ENCODE data around the gene PARVG.

The PARVG gene

DNA sequence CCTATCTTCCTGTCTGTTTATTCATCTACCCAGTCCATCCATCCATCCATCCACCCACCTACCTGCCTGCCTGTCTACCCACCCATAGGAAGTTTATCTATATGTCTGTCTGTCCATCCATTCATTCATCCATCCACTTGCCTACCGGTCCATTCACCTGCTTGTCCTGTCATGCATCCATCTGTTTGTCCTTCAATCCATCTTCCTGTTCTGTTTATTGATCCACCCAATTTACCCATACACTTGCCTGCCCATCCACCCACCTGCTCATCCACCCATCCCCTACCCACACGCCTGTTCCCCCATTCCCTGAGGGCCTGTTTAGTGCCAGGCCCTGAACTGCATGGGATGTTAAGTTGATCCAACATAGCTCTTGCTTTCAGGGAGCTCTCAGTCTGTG is 18.4 kb downstream of the PARVG start:
- no peaks in the 10 kb centered on the region for H3K9me3 ChIP-seq (ENCODE audit: control extremely low read depth in 1 of 5, control insufficient read depth in 4 of 5, insufficient read depth in 2 of 5, low read depth in 1 of 5, low read length in 4 of 5)
- H3K36me3 ChIP-seq (ENCODE audit: control insufficient read depth in 4 of 4, insufficient read depth in 4 of 4, low read length in 3 of 4) = peaks cover 14 to 93% (median 67%) of the 10 kb centered on the region in 4 experiments
- H3K27me3 ChIP-seq (replicated peaks in 2 of 5; ENCODE audit: control insufficient read depth in 4 of 5, insufficient read depth in 5 of 5, low read length in 4 of 5) = no peaks in the 10 kb centered on the region
- ChIA-PET POLR2A (no interaction called here), CTCF (no interaction called here)
- 97% methylated on average over 2 of the region's 2 CpGs for WGBS (ENCODE audit: insufficient coverage)
- DNase-seq = no peak
- H3K27ac ChIP-seq (ENCODE audit: insufficient read depth in 1 of 2, low read depth in 1 of 2, low read length in 2 of 2, poor library complexity in 1 of 2, severe bottlenecking in 2 of 2) = no peak overlapping the region
- no peak overlapping the region for H3K4me3 ChIP-seq (ENCODE audit: control insufficient read depth in 1 of 7, extremely low read depth in 1 of 7, insufficient read depth in 4 of 7, low read depth in 2 of 7, low read length in 6 of 7)
- peaks cover 0 to 24% (median 20%) of the 10 kb centered on the region in 4 experiments for H3K4me1 ChIP-seq (ENCODE audit: control extremely low read depth in 1 of 4, control insufficient read depth in 4 of 4, insufficient read depth in 4 of 4, low read length in 3 of 4)

GRCh38 chr22:44199866-44200265 is 19.1 kb downstream of the PARVG start:
- H3K4me3 ChIP-seq (ENCODE audit: control insufficient read depth in 1 of 7, extremely low read depth in 1 of 7, insufficient read depth in 4 of 7, low read depth in 2 of 7, low read length in 6 of 7) = no peak overlapping the region
- POLR2A ChIA-PET = no interaction called here
- peaks cover 0 to 24% (median 20%) of the 10 kb centered on the region in 4 experiments for H3K4me1 ChIP-seq (ENCODE audit: control extremely low read depth in 1 of 4, control insufficient read depth in 4 of 4, insufficient read depth in 4 of 4, low read length in 3 of 4)
- no peaks in the 10 kb centered on the region for H3K9me3 ChIP-seq (ENCODE audit: control extremely low read depth in 1 of 5, control insufficient read depth in 4 of 5, insufficient read depth in 2 of 5, low read depth in 1 of 5, low read length in 4 of 5)
- H3K27me3 ChIP-seq (replicated peaks in 2 of 5; ENCODE audit: control insufficient read depth in 4 of 5, insufficient read depth in 5 of 5, low read length in 4 of 5) = no peaks in the 10 kb centered on the region
- H3K27ac ChIP-seq (ENCODE audit: insufficient read depth in 1 of 2, low read depth in 1 of 2, low read length in 2 of 2, poor library complexity in 1 of 2, severe bottlenecking in 2 of 2) = no peak overlapping the region
- peaks cover 14 to 93% (median 68%) of the 10 kb centered on the region in 4 experiments for H3K36me3 ChIP-seq (ENCODE audit: control insufficient read depth in 4 of 4, insufficient read depth in 4 of 4, low read length in 3 of 4)
- DNase-seq = no peak
- CTCF ChIA-PET = interaction anchor here (1.6 kb wide), 1 partner anchor 114 kb away, joined by 4 read pairs; no protein-coding TSS in a partner anchor
- 87% methylated on average over 5 of the region's 5 CpGs for WGBS (ENCODE audit: insufficient coverage)

GRCh38 chr22:44200451-44200850 is 19.7 kb downstream of the PARVG start:
- Histone ChIP-seq H3K36me3 (ENCODE audit: control insufficient read depth in 4 of 4, insufficient read depth in 4 of 4, low read length in 3 of 4) (peaks cover 14 to 93% (median 67%) of the 10 kb centered on the region in 4 experiments), H3K27me3 (replicated peaks in 2 of 5; ENCODE audit: control insufficient read depth in 4 of 5, insufficient read depth in 5 of 5, low read length in 4 of 5) (no peaks in the 10 kb centered on the region), H3K4me3 (ENCODE audit: control insufficient read depth in 1 of 7, extremely low read depth in 1 of 7, insufficient read depth in 4 of 7, low read depth in 2 of 7, low read length in 6 of 7) (no peak overlapping the region), H3K9me3 (ENCODE audit: control extremely low read depth in 1 of 5, control insufficient read depth in 4 of 5, insufficient read depth in 2 of 5, low read depth in 1 of 5, low read length in 4 of 5) (no peaks in the 10 kb centered on the region), H3K4me1 (ENCODE audit: control extremely low read depth in 1 of 4, control insufficient read depth in 4 of 4, insufficient read depth in 4 of 4, low read length in 3 of 4) (peaks cover 0 to 24% (median 20%) of the 10 kb centered on the region in 4 experiments), H3K27ac (ENCODE audit: insufficient read depth in 1 of 2, low read depth in 1 of 2, low read length in 2 of 2, poor library complexity in 1 of 2, severe bottlenecking in 2 of 2) (no peak overlapping the region)
- 76% methylated on average over 6 of the region's 6 CpGs for WGBS (ENCODE audit: insufficient coverage)
- CTCF ChIA-PET = interaction anchor here (1.6 kb wide), 1 partner anchor 114 kb away, joined by 4 read pairs; no protein-coding TSS in a partner anchor
- POLR2A ChIA-PET = no interaction called here
- no peak for DNase-seq

- POLR2A ChIA-PET = no interaction called here
- Histone ChIP-seq H3K9me3 (ENCODE audit: control extremely low read depth in 1 of 5, control insufficient read depth in 4 of 5, insufficient read depth in 2 of 5, low read depth in 1 of 5, low read length in 4 of 5) (no peaks in the 10 kb centered on the region), H3K36me3 (ENCODE audit: control insufficient read depth in 4 of 4, insufficient read depth in 4 of 4, low read length in 3 of 4) (peaks cover 14 to 92% (median 67%) of the 10 kb centered on the region in 4 experiments), H3K4me3 (ENCODE audit: control insufficient read depth in 1 of 7, extremely low read depth in 1 of 7, insufficient read depth in 4 of 7, low read depth in 2 of 7, low read length in 6 of 7) (no peak overlapping the region), H3K4me1 (ENCODE audit: control extremely low read depth in 1 of 4, control insufficient read depth in 4 of 4, insufficient read depth in 4 of 4, low read length in 3 of 4) (peaks cover 0 to 24% (median 20%) of the 10 kb centered on the region in 4 experiments), H3K27me3 (replicated peaks in 2 of 5; ENCODE audit: control insufficient read depth in 4 of 5, insufficient read depth in 5 of 5, low read length in 4 of 5) (no peaks in the 10 kb centered on the region), H3K27ac (ENCODE audit: insufficient read depth in 1 of 2, low read depth in 1 of 2, low read length in 2 of 2, poor library complexity in 1 of 2, severe bottlenecking in 2 of 2) (peak overlapping the region in 1 of 2 experiments; percentile 21)
- peak in 2 of 3 donors; percentile 37 to 54 for DNase-seq
- CTCF ChIA-PET = interaction anchor here (1.6 kb wide), 1 partner anchor 115 kb away, joined by 4 read pairs; no protein-coding TSS in a partner anchor
- WGBS (ENCODE audit: insufficient coverage) = 55% methylated on average over 16 of the region's 17 CpGs
Observed at GRCh38 chr22:44200855-44201550, 20.3 kb downstream of the PARVG start.

GRCh38 chr22:44201665-44202064 is 20.9 kb downstream of the PARVG start:
- Histone ChIP-seq H3K4me1 (ENCODE audit: control extremely low read depth in 1 of 4, control insufficient read depth in 4 of 4, insufficient read depth in 4 of 4, low read length in 3 of 4) (peaks cover 0 to 24% (median 20%) of the 10 kb centered on the region in 4 experiments), H3K27me3 (replicated peaks in 2 of 5; ENCODE audit: control insufficient read depth in 4 of 5, insufficient read depth in 5 of 5, low read length in 4 of 5) (no peaks in the 10 kb centered on the region), H3K36me3 (ENCODE audit: control insufficient read depth in 4 of 4, insufficient read depth in 4 of 4, low read length in 3 of 4) (peaks cover 14 to 88% (median 67%) of the 10 kb centered on the region in 4 experiments), H3K4me3 (ENCODE audit: control insufficient read depth in 1 of 7, extremely low read depth in 1 of 7, insufficient read depth in 4 of 7, low read depth in 2 of 7, low read length in 6 of 7) (no peak overlapping the region), H3K27ac (ENCODE audit: insufficient read depth in 1 of 2, low read depth in 1 of 2, low read length in 2 of 2, poor library complexity in 1 of 2, severe bottlenecking in 2 of 2) (no peak overlapping the region), H3K9me3 (ENCODE audit: control extremely low read depth in 1 of 5, control insufficient read depth in 4 of 5, insufficient read depth in 2 of 5, low read depth in 1 of 5, low read length in 4 of 5) (no peaks in the 10 kb centered on the region)
- no peak for DNase-seq
- 99% methylated on average over 9 of the region's 12 CpGs for WGBS (ENCODE audit: insufficient coverage)
- CTCF ChIA-PET = interaction anchor here (1.3 kb wide), 1 partner anchor 20 kb away, joined by 3 read pairs; no protein-coding TSS in a partner anchor
- POLR2A ChIA-PET = no interaction called here

DNA sequence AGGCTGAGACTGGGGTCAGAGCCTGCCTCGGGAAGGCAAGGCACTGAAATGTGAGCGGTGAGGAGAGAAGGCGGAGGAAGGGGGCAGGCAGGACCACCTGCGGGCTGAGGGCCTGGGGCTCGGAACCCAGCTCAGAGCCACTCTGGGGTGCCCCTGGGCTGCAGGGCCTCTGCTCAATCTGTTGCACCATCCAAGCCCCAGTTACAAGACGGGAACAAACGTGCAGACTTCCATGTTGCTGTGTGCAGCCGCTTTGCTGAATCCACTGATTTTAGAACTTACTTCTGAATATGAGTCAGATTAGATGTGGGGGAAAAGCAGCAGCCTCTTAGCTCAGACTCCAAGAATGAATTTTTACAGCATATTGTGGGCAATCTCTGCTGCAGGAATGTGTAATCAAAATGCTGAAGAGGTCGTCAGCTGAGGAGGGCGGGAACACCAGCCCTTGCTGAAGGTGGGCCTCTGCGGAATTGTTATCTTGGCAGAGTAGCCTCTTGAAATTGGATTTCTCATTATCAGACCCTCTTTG is 21.6 kb downstream of the PARVG start:
- Histone ChIP-seq H3K36me3 (ENCODE audit: control insufficient read depth in 4 of 4, insufficient read depth in 4 of 4, low read length in 3 of 4) (peaks cover 14 to 82% (median 61%) of the 10 kb centered on the region in 4 experiments), H3K9me3 (ENCODE audit: control extremely low read depth in 1 of 5, control insufficient read depth in 4 of 5, insufficient read depth in 2 of 5, low read depth in 1 of 5, low read length in 4 of 5) (no peaks in the 10 kb centered on the region), H3K27ac (ENCODE audit: insufficient read depth in 1 of 2, low read depth in 1 of 2, low read length in 2 of 2, poor library complexity in 1 of 2, severe bottlenecking in 2 of 2) (no peak overlapping the region), H3K27me3 (replicated peaks in 2 of 5; ENCODE audit: control insufficient read depth in 4 of 5, insufficient read depth in 5 of 5, low read length in 4 of 5) (no peaks in the 10 kb centered on the region), H3K4me1 (ENCODE audit: control extremely low read depth in 1 of 4, control insufficient read depth in 4 of 4, insufficient read depth in 4 of 4, low read length in 3 of 4) (peaks cover 0 to 24% (median 20%) of the 10 kb centered on the region in 4 experiments), H3K4me3 (ENCODE audit: control insufficient read depth in 1 of 7, extremely low read depth in 1 of 7, insufficient read depth in 4 of 7, low read depth in 2 of 7, low read length in 6 of 7) (no peak overlapping the region)
- ChIA-PET CTCF (interaction anchor here (1.0 to 1.3 kb wide), 2 partner anchors 19 to 25 kb away, joined by 3 read pairs; no protein-coding TSS in a partner anchor), POLR2A (no interaction called here)
- DNase-seq = no peak
- WGBS (ENCODE audit: insufficient coverage) = 98% methylated on average over 9 of the region's 11 CpGs

- no peaks in the 10 kb centered on the region for H3K27me3 ChIP-seq (replicated peaks in 2 of 5; ENCODE audit: control insufficient read depth in 4 of 5, insufficient read depth in 5 of 5, low read length in 4 of 5)
- H3K4me1 ChIP-seq (ENCODE audit: control extremely low read depth in 1 of 4, control insufficient read depth in 4 of 4, insufficient read depth in 4 of 4, low read length in 3 of 4) = peaks cover 0 to 24% (median 20%) of the 10 kb centered on the region in 4 experiments
- CTCF ChIA-PET = interaction anchor here (1.0 to 1.3 kb wide), 2 partner anchors 19 to 25 kb away, joined by 3 read pairs; no protein-coding TSS in a partner anchor
- no peaks in the 10 kb centered on the region for H3K9me3 ChIP-seq (ENCODE audit: control extremely low read depth in 1 of 5, control insufficient read depth in 4 of 5, insufficient read depth in 2 of 5, low read depth in 1 of 5, low read length in 4 of 5)
- peaks cover 14 to 75% (median 56%) of the 10 kb centered on the region in 4 experiments for H3K36me3 ChIP-seq (ENCODE audit: control insufficient read depth in 4 of 4, insufficient read depth in 4 of 4, low read length in 3 of 4)
- WGBS (ENCODE audit: insufficient coverage) = 72% methylated on average over 3 of the region's 6 CpGs
- H3K27ac ChIP-seq (ENCODE audit: insufficient read depth in 1 of 2, low read depth in 1 of 2, low read length in 2 of 2, poor library complexity in 1 of 2, severe bottlenecking in 2 of 2) = no peak overlapping the region
- no peak overlapping the region for H3K4me3 ChIP-seq (ENCODE audit: control insufficient read depth in 1 of 7, extremely low read depth in 1 of 7, insufficient read depth in 4 of 7, low read depth in 2 of 7, low read length in 6 of 7)
- POLR2A ChIA-PET = no interaction called here
- DNase-seq = no peak
Observed at GRCh38 chr22:44203203-44203602, 22.5 kb downstream of the PARVG start.

Data from common myeloid progenitor, CD34-positive (primary cell).